Endothelial cell of umbilical vein (primary cell): ENCODE measurements around the gene KCTD21. TPM values are rescaled to one million over a fixed set of nuclear protein-coding genes. Genes with fewer than 3 reads are reported as not detected.

Experiments used
- BruUV-seq: library from RNA; stranded (reverse); fragments of 400-500 nt; replicated peaks from 2 replicates; lab custom pipeline; 2021; lab: Mats Ljungman, UMichigan
- CTCF ChIA-PET: fragments of 300-600, 350-600 bp; sonication (Branson Sonifier 250); formaldehyde crosslinking; loops from one replicate; lab custom pipeline; 2021; ENCODE audit warnings: antibody characterized with exemption, inconsistent platforms; lab: Charles Lee
- POLR2A ChIA-PET: fragments of 300-600, 350-600 bp; sonication (Branson Sonifier 250); formaldehyde crosslinking; loops from one replicate; lab custom pipeline; 2021; ENCODE audit warnings: antibody characterized with exemption, inconsistent platforms; lab: Charles Lee
- DNase-seq: peaks from one replicate; pipeline ENCODE4 v3.0.0-alpha.2; 2011; ENCODE audit warnings: low read depth, low spot score
- FAIRE-seq: peaks from 2 replicates; lab custom pipeline; 2011; peaks lifted over from hg19 to GRCh38; lab: Jason Lieb, UNC
- H2AFZ ChIP-seq: 2 replicates; pipeline ENCODE4 v1.6.0; 2012; ENCODE audit warnings: low read depth, low read length, control low read depth, inconsistent platforms
- H3K27ac ChIP-seq: 2 replicates; pipeline ENCODE4 v1.5.1; 2011; ENCODE audit warnings: low read depth, mild to moderate bottlenecking, control low read depth, low read length, moderate library complexity; ENCODE audit not compliant: insufficient read depth
- H3K27me3 ChIP-seq, 2 experiments: 2 replicates each; pipeline versions ENCODE4 v1.6.0 to v1.6.1; 2011; ENCODE audit warnings: low read length in 2 of 2, mixed read lengths in 1 of 2; ENCODE audit not compliant: control insufficient read depth in 2 of 2, insufficient read depth in 2 of 2
- H3K36me3 ChIP-seq, 2 experiments: 2 replicates in 1 of 2; 3 replicates in 1 of 2; pipeline ENCODE4 v1.5.1; 2011; ENCODE audit warnings: low read length in 2 of 2, mild to moderate bottlenecking in 1 of 2, moderate library complexity in 1 of 2; ENCODE audit not compliant: control insufficient read depth in 2 of 2, insufficient read depth in 2 of 2; ENCODE audit errors: extremely low read depth in 1 of 2
- H3K4me1 ChIP-seq: 3 replicates; pipeline ENCODE4 v1.5.1; 2011; ENCODE audit warnings: mild to moderate bottlenecking, low read length; ENCODE audit not compliant: control insufficient read depth, insufficient read depth; ENCODE audit errors: extremely low read depth
- H3K4me2 ChIP-seq: 2 replicates; pipeline ENCODE4 v1.6.1; 2011; ENCODE audit warnings: low read length, control low read depth, mixed read lengths; ENCODE audit not compliant: insufficient read depth
- H3K4me3 ChIP-seq, 3 experiments: fragments of 200-600 bp in 1 of 3; sonication (generic), shearing (Covaris generic) in 1 of 3; replicated peaks in 1 of 3; 2 replicates each; pipeline ENCODE4 v1.5.1; 2011 to 2016; ENCODE audit warnings: control low read depth in 3 of 3, low read length in 3 of 3, mild to moderate bottlenecking in 2 of 3, inconsistent platforms in 1 of 3, low read depth in 1 of 3, moderate library complexity in 1 of 3; ENCODE audit not compliant: insufficient read depth in 1 of 3
- H3K79me2 ChIP-seq: 2 replicates; pipeline ENCODE4 v1.6.0; 2012; ENCODE audit warnings: low read length, inconsistent platforms; ENCODE audit not compliant: control insufficient read depth, insufficient read depth
- H3K9ac ChIP-seq: replicated peaks from 2 replicates; pipeline ENCODE3; 2011; ENCODE audit warnings: low read length, control low read depth; ENCODE audit not compliant: insufficient read depth; ENCODE audit errors: extremely low read depth
- H3K9me1 ChIP-seq: replicated peaks from 3 replicates; pipeline ENCODE4 v1.6.0; 2011; ENCODE audit warnings: mild to moderate bottlenecking, low read length; ENCODE audit not compliant: control insufficient read depth, insufficient read depth; ENCODE audit errors: extremely low read depth
- H3K9me3 ChIP-seq: replicated peaks from 2 replicates; pipeline ENCODE4 v1.5.1; 2012; ENCODE audit warnings: low read length, inconsistent platforms; ENCODE audit not compliant: control insufficient read depth, insufficient read depth
- H4K20me1 ChIP-seq: replicated peaks from 2 replicates; pipeline ENCODE3; 2011; ENCODE audit warnings: mild to moderate bottlenecking, low read length; ENCODE audit not compliant: control insufficient read depth, insufficient read depth; ENCODE audit errors: extremely low read depth
- CTCF ChIP-seq, 2 donors: IDR thresholded peaks; 1 replicate in 1 of 2; 2 replicates in 1 of 2; pipeline ENCODE4 v1.5.1; 2011; ENCODE audit warnings: low read length in 2 of 2, mild to moderate bottlenecking in 2 of 2, moderate library complexity in 2 of 2, control low read depth in 1 of 2, inconsistent platforms in 1 of 2, low read depth in 1 of 2; ENCODE audit not compliant: insufficient read depth in 1 of 2; ENCODE audit errors: extremely low read depth in 1 of 2
- EZH2 ChIP-seq: IDR thresholded peaks from 2 replicates; pipeline ENCODE4 v1.6.1; 2012; ENCODE audit warnings: borderline replicate concordance, low read depth, mild to moderate bottlenecking, moderate library complexity, low read length, inconsistent platforms; ENCODE audit not compliant: severe bottlenecking
- FOS ChIP-seq: IDR thresholded peaks from 2 replicates; pipeline ENCODE4 v1.6.1; 2011; ENCODE audit warnings: mild to moderate bottlenecking, low read length, moderate library complexity, borderline replicate concordance; ENCODE audit not compliant: insufficient read depth
- GATA2 ChIP-seq: IDR thresholded peaks from 2 replicates; pipeline ENCODE4 v1.7.0; 2011; ENCODE audit warnings: low read depth, mild to moderate bottlenecking, moderate library complexity, mixed read lengths, low read length; ENCODE audit not compliant: insufficient read length, insufficient read depth
- JUN ChIP-seq: IDR thresholded peaks from 2 replicates; pipeline ENCODE4 v1.6.1; 2011; ENCODE audit warnings: borderline replicate concordance, low read depth; ENCODE audit not compliant: insufficient read length, insufficient read depth
- MAX ChIP-seq: IDR thresholded peaks from 2 replicates; pipeline ENCODE4 v1.6.1; 2011; ENCODE audit not compliant: insufficient read depth, insufficient read length
- MYC ChIP-seq: IDR thresholded peaks from one replicate; pipeline ENCODE4 v1.6.1; 2011; ENCODE audit warnings: mild to moderate bottlenecking, low read depth, low read length
- POLR2A ChIP-seq: IDR thresholded peaks from 2 replicates; pipeline ENCODE4 v1.6.1; 2012; ENCODE audit warnings: low read depth, mild to moderate bottlenecking, control low read depth, low read length
- POLR2AphosphoS5 ChIP-seq: IDR thresholded peaks from 2 replicates; pipeline ENCODE4 v1.6.1; 2012; ENCODE audit warnings: low read depth, mild to moderate bottlenecking, control low read depth, low read length, moderate library complexity; ENCODE audit not compliant: insufficient read depth
- dilution Hi-C: fragments of 300-500 bp; cut with MboI; formaldehyde crosslinking; loops from one replicate; pipeline ENCODE4 v1.15.0; 2019; ENCODE audit warnings: low sequenced_read_pairs; ENCODE audit not compliant: extremely low pct_ligation_motif_present
- intact Hi-C: fragments of 100-400 bp; cut with micrococcal nuclease; formaldehyde crosslinking; loops from one replicate; pipeline ENCODE4 v1.10.0; 2022
- polyA plus RNA-seq, 4 experiments: library from polyadenylated mRNA; depleted of rRNA in 3 of 4; stranded (reverse) in 3 of 4; unstranded in 1 of 4; fragments of >200 nt; gene quantifications; 2 replicates each; pipeline versions ENCODE4 v1.2.1 to v1.2.3, GENCODE V29; 2011 to 2012; ENCODE audit warnings: missing spikeins in 1 of 4
- total RNA-seq: library from RNA; stranded (reverse); gene quantifications from 2 replicates; pipeline ENCODE4 v1.2.3, GENCODE V29; 2021

The KCTD21 gene
- total and polyA plus RNA-seq, 2 donors (not counting 3 experiments of a cell fraction or from before 2014, with no cell fraction given): 8.5 to 11.9 TPM

- no peaks in the 10 kb centered on the region for H3K79me2 ChIP-seq
- H3K36me3 ChIP-seq: peaks cover 0 to 16% of the 10 kb centered on the region in 2 experiments
- dilution Hi-C loops: no loop called here
- intact Hi-C loops: no loop called here
- TF ChIP-seq POLR2A: no peak
- TF ChIP-seq FOS: no peak
- TF ChIP-seq MAX: no peak
- no peak for TF ChIP-seq JUN
- TF ChIP-seq EZH2: no peak
- no peak for TF ChIP-seq POLR2AphosphoS5
- H3K27me3 ChIP-seq: no peaks in the 10 kb centered on the region
- ChIA-PET POLR2A (no interaction called here), CTCF (interaction anchor here (2.3 kb wide), 1 partner anchor 365 kb away, joined by 9 read pairs; no protein-coding TSS in a partner anchor)
- no peak overlapping the region for H3K4me3 ChIP-seq
- DNase-seq: no peak
- no peaks in the 10 kb centered on the region for H4K20me1 ChIP-seq
- FAIRE-seq: no peak
- H3K27ac ChIP-seq: no peak overlapping the region
- no peak overlapping the region for H2AFZ ChIP-seq
- H3K9me1 ChIP-seq: no peaks in the 10 kb centered on the region
- H3K4me2 ChIP-seq: no peak overlapping the region
- no TSS peak for BruUV-seq
- peaks cover 5% of the 10 kb centered on the region for H3K4me1 ChIP-seq
- H3K9ac ChIP-seq: no peak overlapping the region
- H3K9me3 ChIP-seq: no peaks in the 10 kb centered on the region
Observed at GRCh38 chr11:78199015-78199652, 10.7 kb upstream of the KCTD21 start.

GRCh38 chr11:78197816-78198215, 9.4 kb upstream of the KCTD21 start:
- H3K79me2 ChIP-seq: peaks cover under 1% of the 10 kb centered on the region
- DNase-seq (no peak), FAIRE-seq (no peak)
- no peak overlapping the region for H3K4me3 ChIP-seq
- H3K9ac ChIP-seq: no peak overlapping the region
- H3K4me2 ChIP-seq: no peak overlapping the region
- dilution Hi-C loops: no loop called here
- no peak overlapping the region for H3K27ac ChIP-seq
- H2AFZ ChIP-seq: no peak overlapping the region
- no peaks in the 10 kb centered on the region for H4K20me1 ChIP-seq
- peaks cover 0 to 16% of the 10 kb centered on the region in 2 experiments for H3K36me3 ChIP-seq
- intact Hi-C loops: no loop called here
- no peaks in the 10 kb centered on the region for H3K9me1 ChIP-seq
- peaks cover 9% of the 10 kb centered on the region for H3K4me1 ChIP-seq
- H3K9me3 ChIP-seq: no peaks in the 10 kb centered on the region
- ChIA-PET CTCF (no interaction called here), POLR2A (no interaction called here)
- BruUV-seq: no TSS peak
- H3K27me3 ChIP-seq: no peaks in the 10 kb centered on the region
- TF ChIP-seq GATA2: no peak
- no peak for TF ChIP-seq JUN
- TF ChIP-seq CTCF (IDR thresholded peaks at IDR 0.05; ENCODE audit: extremely low read depth in 1 of 2, insufficient read depth in 1 of 2, low read depth in 1 of 2, low read length in 2 of 2): no peak
- no peak for TF ChIP-seq FOS
- no peak for TF ChIP-seq POLR2AphosphoS5
- no peak for TF ChIP-seq MYC
- TF ChIP-seq MAX: no peak
- TF ChIP-seq POLR2A: no peak
- TF ChIP-seq EZH2: no peak
